Kidney glomerular epithelial cell (primary cell): ENCODE measurements around the gene HSF2BP.
"Not testable (repeated sequence)": the region's sequence is repeated elsewhere in the genome, so short reads cannot be mapped to it uniquely, and the experiment has no call there.

Source experiments
- DNase-seq: peaks from one replicate; lab custom pipeline; 2025; lab: John Stamatoyannopoulos, UW

HSF2BP gene

DNA sequence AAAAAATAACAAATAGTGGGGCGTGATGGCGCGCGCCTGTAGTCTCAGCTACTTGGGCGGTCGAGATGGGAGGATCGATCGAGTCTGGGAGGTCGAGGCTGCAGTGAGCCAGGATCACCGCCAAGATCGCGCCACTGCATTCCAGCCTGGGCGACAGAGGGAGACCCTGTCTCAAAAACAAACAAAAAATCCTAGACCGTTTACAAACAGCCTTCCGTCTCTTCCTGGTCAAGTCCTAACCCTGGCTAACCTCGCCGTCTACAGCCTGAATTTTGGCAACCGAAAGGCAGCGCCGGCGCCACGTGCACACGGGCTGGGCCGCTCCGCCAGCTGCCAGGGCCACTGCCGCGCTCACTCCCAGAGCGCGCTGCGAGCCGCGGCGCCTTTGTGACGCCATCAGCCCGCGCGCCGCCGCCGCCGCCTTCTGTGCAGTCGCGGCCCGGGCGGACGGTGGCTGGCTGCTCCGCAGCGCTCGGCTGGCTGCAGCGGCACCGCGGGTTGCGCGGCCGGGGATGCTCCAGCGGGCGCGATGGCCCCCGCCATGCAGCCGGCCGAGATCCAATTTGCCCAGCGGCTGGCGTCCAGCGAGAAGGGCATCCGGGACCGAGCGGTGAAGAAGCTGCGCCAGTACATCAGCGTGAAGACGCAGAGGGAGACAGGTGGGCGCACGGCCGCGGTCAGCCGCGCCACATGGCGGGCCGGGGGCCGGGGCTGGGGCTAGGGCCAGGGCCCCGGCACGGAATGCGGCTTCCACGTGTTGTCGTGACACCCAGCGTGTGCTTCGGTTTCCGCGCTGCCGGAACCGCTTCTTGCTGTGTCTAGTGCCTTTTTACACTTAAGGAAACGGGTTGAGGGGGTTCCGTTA, at the start of gene HSF2BP, which contains the start of gene RRP1B:
Gene HSF2BP, minus strand, starts transcription at position 353 of the 865 bp plus-strand sequence. CDS start 1,392 bp downstream, outside the sequence.
Gene RRP1B, plus strand, starts transcription at position 425 of the 865 bp plus-strand sequence. Its CDS starts 105 bp downstream, at position 530.
- peak; percentile 60 for DNase-seq

DNA sequence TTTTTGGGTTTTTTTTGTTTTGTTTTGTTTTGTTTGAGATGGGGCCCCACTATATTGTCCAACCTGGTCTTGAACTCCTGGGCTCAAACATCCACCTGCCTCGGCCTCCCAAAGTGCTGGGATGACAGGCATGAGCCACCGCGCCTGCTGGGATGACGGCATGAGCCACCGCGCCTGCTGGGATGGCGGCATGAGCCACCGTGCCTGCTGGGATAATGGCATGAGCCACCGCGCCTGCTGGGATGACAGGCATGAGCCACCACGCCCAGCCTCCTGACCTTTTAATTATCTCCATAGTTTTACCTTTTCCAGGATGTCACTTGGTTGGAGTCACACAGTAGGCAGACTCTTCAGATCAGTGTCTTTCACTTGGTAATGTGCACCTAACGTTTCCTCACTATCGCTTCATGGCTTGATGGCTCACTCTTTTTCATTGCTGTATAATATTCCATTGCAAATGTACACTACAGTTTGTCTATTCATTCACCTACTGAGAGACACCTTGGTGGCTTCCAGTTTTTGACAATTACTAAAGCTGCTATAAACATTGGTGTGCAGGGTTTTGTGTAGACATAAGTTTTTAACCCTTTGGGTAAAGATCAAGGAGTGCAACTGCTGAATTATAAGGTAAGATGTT, 49.6 kb upstream of the HSF2BP start:
- DNase-seq, result no peak

DNA sequence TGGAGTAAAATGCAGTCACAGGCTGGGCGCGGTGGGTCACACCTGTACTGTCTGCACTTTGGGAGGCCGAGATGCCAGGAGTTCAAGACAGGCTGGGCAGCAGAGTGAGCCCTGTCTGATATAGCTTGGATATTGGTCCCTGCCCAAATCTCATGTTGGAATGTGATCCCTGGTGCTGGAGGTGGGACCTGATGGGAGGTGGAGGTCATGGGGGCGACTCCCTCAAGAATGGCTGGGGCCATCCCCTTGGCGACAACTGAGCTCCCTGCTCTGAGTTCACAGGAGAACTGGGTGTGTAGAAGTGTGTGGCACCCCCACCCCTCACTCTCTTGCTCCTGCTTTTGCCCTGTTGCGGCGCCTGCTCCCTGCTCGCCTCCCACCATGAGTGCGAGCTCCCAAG, 48.2 kb upstream of the HSF2BP start:
- no peak for DNase-seq

DNA sequence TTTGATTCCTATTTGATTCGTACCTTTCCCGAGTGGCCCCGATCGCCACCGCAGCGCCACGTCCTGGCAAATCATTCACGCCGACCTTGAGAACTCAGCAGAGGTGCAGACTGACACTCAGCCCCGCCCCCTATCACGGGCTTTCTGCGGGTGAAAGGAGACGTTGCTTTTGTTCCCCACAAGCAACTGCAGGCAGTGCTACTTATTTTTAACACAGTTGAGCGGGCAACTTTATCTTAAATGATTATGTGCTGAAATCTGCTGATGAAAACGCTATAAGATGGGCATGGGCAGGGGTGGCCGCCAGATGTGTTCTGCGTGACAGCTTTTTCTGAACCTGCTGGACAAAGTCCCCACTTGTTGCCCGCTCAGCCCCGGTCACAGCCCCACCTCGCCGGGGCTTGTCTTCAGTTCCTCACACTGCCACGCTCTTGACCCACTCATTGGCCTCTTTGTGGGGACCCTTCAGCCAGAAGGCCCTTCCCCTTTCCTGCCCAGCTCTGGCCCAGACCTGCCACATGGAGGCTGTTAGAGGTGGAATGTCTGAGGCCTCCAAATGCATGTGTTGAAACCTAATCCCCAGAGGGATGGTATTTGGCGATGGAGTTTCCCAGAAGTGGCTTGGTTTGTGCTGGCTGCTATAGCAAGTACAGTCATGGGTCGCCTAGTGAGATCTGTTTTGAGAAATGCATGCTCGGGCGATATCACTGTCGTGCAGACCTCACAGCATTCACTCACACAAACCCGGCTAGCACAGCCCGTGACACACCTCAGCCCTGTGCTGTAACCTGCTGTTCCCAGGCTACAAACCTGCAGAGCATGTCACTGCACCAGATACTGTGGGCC, 44.0 kb upstream of the HSF2BP start:
- no peak for DNase-seq

DNA sequence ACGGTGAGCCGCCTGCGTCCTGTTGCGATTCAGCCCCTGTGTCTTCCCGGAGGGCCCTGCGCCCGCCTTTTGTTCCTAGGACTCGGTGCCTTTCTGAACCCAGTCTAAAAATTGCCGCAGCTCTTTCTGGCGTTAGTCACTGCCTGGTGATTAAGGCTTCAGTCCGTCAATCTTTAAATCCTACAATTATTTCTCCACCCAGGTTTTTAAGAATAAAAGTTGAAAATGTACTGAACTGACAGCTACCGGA, 43.4 kb upstream of the HSF2BP start:
- DNase-seq, result no peak

DNA sequence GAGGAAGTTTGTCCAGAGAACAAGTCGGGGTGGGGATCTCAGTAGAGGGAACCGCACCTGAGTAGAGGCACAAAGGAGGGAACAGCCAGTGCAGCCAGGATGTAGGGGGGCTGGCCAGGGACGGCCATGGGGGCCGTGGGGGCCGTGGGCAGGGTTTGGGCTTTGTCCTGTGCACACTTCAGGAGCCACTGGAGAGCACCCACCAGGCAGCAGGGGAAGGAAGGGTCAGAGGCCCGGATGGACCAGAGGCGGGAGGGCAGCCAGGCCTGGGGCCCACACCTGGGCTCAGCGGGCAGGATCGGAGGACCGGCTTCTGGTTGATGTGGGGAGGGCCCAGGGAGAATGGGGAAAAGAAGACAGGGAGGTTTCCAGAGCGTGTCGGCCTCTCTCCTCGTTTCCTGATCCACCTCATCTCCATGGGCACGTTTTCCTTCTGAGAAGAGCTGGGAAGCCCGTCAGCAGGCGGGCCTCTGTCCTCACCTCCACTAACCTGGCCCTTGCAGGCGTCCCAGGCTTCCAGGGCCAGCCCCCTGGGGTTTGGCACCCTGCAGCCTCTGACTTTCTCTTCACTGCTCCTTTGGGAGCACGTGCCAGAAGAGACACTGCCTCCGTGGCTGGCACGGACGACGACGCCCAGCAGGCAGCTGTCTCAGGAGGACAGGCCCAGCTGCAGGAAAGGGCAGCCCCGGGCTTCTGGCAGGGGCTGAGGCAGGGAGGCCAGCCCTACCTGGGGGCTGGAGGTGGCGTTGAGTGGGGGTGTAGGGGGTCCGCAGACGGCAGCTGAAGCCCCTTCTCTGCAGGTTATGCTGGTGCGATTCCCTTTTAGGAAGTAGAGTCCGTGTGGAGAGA, 42.9 kb upstream of the HSF2BP start:
- no peak for DNase-seq

DNA sequence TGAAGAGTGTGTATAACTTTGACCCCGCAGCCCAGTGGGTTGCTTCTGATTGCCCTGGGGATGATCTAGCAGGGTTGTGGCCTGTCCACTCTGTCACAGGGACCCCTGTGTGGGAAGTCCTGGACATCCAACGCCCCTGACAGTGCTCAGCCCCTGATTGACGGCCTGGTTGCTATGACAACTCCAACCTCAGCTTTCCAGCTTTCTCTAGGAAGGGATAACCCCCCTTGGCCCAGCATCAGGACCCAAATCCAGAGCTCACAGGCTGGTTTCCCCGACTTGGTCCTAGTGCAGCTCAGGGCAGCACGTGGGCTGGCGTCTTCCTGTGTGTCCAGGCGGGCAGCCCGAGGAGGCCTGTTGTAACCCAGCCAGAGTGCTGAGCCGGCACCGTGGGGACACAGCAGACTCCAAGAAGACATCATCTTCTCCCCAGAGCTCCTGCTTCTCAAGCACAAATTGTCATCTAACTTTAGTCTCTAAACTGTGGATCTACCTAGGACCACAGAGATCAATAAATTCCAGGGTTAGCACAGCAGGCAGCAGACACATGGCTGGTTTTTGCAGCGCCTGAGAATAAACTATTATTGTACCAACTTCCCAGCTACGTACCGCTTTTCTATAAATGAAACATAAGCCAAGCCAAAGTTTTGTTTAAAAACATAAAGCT, 40.8 kb upstream of the HSF2BP start:
- no peak for DNase-seq

DNA sequence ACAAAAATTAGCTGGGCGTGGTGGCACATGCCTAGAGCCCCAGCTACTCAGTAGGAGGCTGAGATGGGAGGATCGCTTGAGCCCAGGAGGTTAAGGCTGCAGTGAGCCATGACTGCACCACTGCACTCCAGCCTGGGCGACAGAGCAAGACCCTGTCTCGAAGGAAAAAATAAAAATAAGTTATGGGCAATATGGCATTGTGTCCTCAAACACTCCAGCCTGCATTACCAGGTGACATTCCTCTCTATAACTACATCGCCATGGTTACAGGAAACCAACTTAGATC, 40.1 kb upstream of the HSF2BP start:
- not testable (repeated sequence) for DNase-seq

DNA sequence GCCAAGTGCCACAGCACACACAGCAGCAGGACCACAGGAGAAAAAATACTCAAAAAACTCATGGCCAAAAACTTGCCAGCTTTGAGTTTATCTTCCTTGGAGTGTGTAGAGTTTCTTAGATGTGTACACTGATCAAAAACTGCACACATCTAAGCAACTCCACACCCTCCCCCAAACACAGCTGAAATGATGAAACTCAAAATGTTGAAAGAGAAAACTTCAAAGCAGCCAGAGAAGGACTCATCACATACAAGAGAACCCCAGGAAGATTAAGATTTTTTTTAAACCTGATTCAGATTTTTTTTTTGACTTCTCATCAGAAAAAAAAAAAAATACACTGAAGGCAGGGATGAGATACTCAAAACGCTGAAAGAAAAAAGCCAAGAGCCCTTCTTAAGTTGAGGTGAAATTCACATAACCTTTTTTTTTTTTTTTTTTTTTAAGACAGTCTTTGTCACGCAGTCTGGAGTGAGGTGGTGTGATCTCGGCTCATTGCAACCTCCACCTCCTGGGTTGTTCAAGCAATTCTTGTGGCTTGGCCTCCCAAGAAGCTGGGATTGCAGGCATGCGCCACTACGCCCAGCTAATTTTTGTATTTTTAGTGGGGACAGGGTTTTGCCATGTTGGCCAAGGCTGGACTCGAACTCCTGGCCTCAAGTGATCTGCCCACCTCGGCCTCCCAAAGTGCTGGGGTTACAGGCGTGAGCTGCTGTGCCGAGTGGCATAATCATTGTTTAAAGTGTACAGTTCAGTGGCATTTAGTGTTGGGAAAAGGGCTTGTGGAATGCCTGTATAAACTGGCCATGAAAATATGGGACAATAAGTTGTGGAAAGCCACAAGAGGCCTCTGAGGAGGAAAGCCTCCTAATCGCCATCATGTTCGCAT, 38.7 kb upstream of the HSF2BP start:
- no peak for DNase-seq

DNA sequence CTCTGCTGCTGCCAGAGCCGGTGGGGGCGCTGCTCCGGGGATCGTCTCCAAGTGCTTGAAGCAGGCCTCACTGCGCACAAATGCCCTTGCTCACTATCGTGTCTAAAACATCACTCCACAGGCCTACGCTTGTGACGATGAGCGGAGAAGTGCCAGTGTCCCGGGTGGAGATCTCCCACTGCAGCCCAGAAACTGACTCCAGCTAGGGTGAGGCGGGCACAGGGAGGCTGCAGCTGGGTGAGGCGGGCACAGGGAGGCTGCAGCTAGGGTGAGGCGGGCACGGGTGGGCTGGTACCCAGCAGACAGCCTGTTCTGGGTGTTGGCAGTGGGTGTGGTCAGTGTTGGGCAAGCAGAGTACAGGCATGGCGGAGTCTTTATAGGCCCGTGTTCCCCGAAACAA, 36.9 kb upstream of the HSF2BP start:
- DNase-seq, result no peak

DNA sequence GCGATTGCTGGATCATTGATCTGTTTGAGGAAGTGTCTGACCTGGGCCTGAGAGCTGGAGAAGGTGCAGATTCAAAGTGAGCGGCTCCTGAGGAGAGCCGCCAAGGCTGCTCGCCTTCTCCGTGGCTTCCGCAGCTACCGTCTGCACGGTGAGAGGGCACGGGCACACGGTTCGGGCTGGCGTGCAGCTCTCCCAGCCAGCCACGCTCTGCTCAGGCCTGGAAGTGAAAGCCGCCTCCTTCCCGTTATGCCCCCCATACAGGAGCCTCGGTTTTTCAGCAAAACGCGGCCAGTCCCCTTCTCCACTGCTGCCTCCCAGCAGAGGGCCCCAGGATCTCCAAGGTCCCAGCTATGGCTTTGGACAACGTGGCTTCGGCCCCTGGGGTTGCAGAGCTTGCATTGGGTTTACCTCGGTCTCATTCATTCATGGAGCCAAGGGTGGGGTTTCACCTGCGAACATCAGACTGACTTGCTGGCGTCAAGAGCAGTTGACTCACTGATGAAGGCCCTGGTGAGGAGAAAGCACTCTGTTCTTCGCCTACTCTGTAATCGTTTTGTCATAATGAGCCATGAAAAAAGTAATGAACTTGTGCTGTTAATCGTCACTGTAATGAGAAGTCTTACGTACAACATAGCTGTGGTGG, 35.3 kb upstream of the HSF2BP start:
- DNase-seq, result no peak

DNA sequence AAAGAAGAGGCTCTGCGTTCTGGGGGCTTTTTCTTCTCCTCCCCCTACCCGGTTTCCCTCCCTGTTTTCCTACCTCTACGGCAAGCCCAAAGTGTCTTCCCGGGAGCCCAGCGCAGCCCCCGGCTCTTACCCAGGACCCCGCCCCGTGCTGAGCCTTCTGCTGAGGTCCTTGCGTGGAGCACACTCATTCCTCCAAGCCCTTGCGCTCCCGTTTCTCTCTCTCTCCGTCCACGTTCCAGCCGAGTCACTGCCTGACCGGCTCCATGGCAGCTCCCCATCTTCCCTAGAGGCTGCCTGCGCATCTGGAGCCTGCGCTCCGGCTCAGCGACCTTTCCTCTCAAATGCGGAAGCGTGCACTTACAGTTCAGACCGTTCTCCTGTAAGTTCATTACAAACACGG, 34.7 kb upstream of the HSF2BP start:
- DNase-seq, result no peak

DNA sequence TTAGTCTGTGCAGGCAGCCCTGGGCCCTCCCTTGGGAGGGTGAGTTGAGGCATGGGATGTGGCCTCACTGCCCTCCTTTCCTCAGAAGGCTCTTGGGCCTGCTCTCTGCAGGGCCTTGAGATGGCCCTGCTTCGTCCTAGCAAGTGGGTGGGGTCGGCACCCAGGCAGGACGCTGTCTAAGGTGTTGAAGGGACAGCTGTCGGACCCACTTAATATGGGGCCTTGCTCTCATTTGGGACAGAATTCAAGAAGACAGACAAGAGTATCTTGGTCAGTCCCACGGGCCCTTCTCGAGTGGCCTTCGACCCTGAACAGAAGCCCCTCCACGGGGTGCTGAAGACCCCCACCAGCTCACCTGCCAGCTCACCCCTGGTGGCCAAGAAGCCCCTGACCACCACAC, 33.7 kb upstream of the HSF2BP start:
- no peak for DNase-seq

DNA sequence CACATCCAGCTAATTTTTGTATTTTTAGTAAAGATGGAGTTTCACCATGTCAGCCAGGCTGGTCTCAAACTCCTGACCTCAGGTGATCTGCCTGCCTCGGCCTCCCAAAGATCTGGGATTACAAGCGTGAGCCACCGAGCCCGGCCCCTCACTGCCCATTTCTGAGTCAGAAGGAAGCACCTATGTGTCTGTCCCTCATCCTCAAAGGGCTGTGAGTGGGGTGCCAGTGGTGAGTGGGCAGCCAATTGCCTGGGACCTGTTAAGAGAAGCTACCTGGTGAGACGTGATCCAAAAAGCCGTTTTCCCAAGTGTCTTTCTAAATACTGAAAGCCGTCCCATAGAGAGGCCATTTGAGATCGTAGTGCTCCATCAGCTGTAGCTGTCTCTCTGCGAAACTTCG, 32.5 kb upstream of the HSF2BP start:
- DNase-seq, result no peak

DNA sequence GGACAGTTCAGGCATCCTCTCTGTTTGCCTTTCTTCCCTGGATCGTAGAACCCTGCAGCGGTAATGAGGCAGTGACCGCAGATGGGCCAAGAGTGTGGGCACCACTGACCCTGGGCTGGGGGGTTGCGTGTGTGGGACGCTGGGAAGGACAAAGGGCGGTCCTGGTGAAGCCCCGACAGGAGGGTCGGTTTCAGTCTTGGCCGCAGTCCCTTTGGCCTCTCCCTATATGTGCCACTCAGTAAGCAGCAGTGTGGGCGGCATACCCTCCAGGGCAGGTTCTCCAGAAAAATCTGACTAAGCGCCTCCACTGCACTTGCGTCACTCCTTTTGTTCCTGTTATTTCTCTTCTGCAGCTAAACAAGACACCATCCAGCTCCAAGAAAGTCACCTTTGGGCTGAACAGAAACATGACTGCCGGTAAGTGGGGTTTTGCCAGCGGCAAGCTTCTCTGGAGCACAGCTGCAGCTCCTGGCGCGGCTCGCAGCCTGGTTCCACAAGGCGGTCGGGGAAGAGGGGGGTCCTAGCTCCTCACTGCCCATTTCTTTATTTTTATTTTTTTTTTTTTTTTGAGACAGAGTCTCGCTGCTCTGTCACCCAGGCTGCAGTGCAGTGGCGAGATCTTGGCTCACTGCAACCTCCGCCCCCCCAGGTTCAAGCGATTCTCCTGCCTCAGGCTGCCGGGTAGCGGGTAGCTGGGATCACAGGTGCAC, 32.0 kb upstream of the HSF2BP start:
- no peak for DNase-seq

DNA sequence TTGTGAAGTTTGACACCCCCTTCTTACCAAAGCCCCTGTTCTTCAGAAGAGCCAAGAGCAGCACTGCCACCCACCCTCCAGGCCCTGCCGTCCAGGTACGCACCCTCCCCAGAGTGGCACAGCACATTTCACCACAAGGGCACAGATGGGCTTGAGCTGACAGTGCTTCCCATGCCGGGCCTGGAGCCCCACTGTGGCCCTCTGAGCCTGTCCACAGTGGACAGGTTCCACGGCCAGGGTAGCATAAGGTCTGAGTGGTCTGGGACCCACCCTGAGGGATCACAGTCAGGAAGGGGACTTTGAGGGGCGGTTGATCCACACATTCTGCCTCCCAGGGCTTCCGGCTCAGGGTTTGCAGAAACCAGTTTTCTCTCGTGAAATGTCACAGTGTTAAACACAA, 31.1 kb upstream of the HSF2BP start:
- no peak for DNase-seq

DNA sequence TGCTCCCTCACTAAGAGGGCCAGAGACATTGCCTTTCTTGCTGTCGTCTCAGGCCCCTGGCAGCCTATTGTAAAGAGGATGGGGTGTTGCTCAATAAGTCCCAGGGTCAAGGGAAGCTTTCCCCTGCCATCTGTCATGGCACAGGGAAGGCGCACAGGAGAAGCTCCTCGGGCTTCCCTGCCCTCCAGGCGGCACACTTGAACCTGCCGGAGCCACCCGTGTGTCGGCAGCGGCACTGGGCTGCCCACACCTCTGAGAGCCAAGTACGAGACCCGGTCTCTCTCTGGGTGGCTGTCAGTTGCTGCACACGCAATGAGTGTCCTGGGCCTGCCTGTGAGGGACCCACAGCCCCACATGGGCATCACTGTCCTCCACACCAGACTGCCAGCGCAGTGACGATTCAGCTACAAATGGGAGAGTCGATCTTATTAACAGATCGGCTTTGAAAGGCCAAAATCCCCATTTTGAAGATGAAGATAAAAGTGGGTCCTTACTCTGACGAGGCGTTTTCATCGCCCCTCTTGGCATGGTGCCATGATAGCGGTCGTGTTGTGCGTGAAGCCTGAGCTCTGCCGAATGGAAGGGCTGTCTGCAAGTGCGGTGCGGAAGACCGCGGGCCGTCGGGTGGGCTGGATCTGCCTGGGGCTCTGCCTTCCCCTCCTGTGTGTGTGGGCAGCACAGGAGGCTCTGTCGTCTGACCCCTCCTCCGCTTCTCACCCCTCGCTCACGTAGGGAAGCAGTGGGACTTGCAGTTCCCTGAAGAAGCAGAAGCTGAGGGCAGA, 30.5 kb upstream of the HSF2BP start:
- no peak for DNase-seq

DNA sequence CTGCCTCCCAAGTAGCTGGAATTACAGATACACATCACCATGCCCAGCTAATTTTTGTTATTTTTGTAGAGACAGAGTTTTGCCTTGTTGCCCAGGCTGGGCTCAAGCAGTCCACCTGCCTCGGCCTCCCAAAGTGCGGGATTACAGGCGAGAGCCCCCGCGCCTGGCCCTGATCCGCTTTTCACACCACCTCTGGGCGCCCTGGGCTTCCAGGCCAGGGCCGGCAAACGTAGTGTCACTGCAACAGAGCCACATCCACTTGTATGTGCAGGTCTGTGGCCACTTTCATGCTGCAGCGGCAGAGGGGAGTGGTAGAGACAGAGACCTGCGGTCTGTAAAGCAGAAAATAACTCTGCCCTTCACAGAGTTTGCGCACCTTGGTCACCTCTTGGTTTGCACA, 29.6 kb upstream of the HSF2BP start:
- no peak for DNase-seq
